Right lobe of liver (tissue), 4 donors: ENCODE measurements around the gene STK32A.

Source experiments
- POLR2A ChIP-seq: fragments of 450-650 bp; IDR thresholded peaks from one replicate; pipeline ENCODE4 v1.6.1; 2017; ENCODE audit warnings: antibody characterized with exemption, mild to moderate bottlenecking
- TF ChIP-seq, protein P1 (sequence below), 4 donors: fragments of 200-600 bp in 3 of 4; fragments of 450-650 bp in 1 of 4; IDR thresholded peaks; one replicate each; pipeline versions ENCODE4 v1.5.1 to v1.8.0; 2016 to 2022; ENCODE audit warnings: antibody characterized with exemption in 4 of 4, mild to moderate bottlenecking in 2 of 4
- donor health status: DM: no; HTN: no; CAD: no.
- donor health status: DM: no; HTN: no; CAD: no.
- donor health status: DM: no; HTN: yes; CAD: no.

- TF ChIP-seq, protein P1, sequence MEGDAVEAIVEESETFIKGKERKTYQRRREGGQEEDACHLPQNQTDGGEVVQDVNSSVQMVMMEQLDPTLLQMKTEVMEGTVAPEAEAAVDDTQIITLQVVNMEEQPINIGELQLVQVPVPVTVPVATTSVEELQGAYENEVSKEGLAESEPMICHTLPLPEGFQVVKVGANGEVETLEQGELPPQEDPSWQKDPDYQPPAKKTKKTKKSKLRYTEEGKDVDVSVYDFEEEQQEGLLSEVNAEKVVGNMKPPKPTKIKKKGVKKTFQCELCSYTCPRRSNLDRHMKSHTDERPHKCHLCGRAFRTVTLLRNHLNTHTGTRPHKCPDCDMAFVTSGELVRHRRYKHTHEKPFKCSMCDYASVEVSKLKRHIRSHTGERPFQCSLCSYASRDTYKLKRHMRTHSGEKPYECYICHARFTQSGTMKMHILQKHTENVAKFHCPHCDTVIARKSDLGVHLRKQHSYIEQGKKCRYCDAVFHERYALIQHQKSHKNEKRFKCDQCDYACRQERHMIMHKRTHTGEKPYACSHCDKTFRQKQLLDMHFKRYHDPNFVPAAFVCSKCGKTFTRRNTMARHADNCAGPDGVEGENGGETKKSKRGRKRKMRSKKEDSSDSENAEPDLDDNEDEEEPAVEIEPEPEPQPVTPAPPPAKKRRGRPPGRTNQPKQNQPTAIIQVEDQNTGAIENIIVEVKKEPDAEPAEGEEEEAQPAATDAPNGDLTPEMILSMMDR (IDR thresholded peaks at IDR 0.05) = no peak
- no peak for TF ChIP-seq POLR2A
Observed at GRCh38 chr5:147371290-147371689, 136.5 kb downstream of the STK32A start.
